HG02642 (cell line): ENCODE measurements around the gene SLC24A3.

Source experiments
- ATAC-seq: cut with Tn5 transposase; IDR thresholded peaks from one replicate; pipeline ENCODE4 v1.9.1; 2021; ENCODE audit warnings: mild to moderate bottlenecking; ENCODE audit not compliant: unreplicated experiment, poor library complexity

Gene SLC24A3

GRCh38 chr20:19412254-19412653 is 199.8 kb downstream of the SLC24A3 start:
- no peak for ATAC-seq

GRCh38 chr20:19414600-19414999 is 202.2 kb downstream of the SLC24A3 start:
- no peak for ATAC-seq

- no peak for ATAC-seq
Measured at GRCh38 chr20:19415786-19416185, 203.3 kb downstream of the SLC24A3 start.

GRCh38 chr20:19416627-19417026 is 204.2 kb downstream of the SLC24A3 start:
- no peak for ATAC-seq

- ATAC-seq, result no peak
Measured at GRCh38 chr20:19419396-19419795, 207.0 kb downstream of the SLC24A3 start.

- no peak for ATAC-seq
Measured at GRCh38 chr20:19423097-19423899, 210.9 kb downstream of the SLC24A3 start.

- no peak for ATAC-seq
Measured at GRCh38 chr20:19423900-19424620, 211.6 kb downstream of the SLC24A3 start.

GRCh38 chr20:19426356-19426755 is 213.9 kb downstream of the SLC24A3 start:
- no peak for ATAC-seq

- no peak for ATAC-seq
Measured at GRCh38 chr20:19427480-19427879, 215.0 kb downstream of the SLC24A3 start.

GRCh38 chr20:19427913-19428312 is 215.5 kb downstream of the SLC24A3 start:
- ATAC-seq, result no peak

- no peak for ATAC-seq
Measured at GRCh38 chr20:19428324-19428723, 215.9 kb downstream of the SLC24A3 start.

GRCh38 chr20:19429538-19429937 is 217.1 kb downstream of the SLC24A3 start:
- no peak for ATAC-seq

- no peak for ATAC-seq
Measured at GRCh38 chr20:19430641-19431315, 218.3 kb downstream of the SLC24A3 start.

- no peak for ATAC-seq
Measured at GRCh38 chr20:19431316-19431700, 218.9 kb downstream of the SLC24A3 start.

- no peak for ATAC-seq
Measured at GRCh38 chr20:19431906-19432305, 219.5 kb downstream of the SLC24A3 start.

GRCh38 chr20:19433371-19434350 is 221.2 kb downstream of the SLC24A3 start:
- no peak for ATAC-seq

- no peak for ATAC-seq
Measured at GRCh38 chr20:19435316-19435715, 222.9 kb downstream of the SLC24A3 start.

GRCh38 chr20:19435821-19436220 is 223.4 kb downstream of the SLC24A3 start:
- no peak for ATAC-seq

- ATAC-seq, result no peak
Measured at GRCh38 chr20:19438488-19438887, 226.0 kb downstream of the SLC24A3 start.
